ENCODE results near the gene MYLK.

Gene MYLK

DNA sequence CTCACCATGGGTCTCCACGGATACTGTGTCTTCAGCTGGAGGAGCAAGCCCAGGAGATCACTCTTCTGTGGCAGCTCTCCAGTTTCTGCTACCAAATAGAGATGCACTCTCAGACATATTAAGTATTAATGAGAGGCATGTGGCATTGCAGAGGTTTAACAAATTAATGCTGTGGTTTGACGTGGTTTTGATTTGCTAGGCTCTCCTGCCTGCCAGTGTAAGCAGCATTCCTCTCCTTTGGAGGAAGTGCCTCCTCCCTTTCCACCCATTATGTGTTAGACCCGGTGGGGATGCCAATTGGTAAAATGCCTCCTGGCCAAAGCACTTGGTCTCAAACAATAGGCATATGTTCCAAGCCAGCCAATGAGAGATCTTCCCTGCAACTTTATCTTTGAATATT, 124.8 kb downstream of the MYLK start:
- ChIA-PET CTCF (interaction anchor here (1.1 kb wide), 1 partner anchor 35 kb away, joined by 4 read pairs; no protein-coding TSS in a partner anchor), POLR2A (interaction anchor here (1.1 kb wide), 1 partner anchor 10 kb away, joined by 3 read pairs; no protein-coding TSS in a partner anchor)
- TF ChIP-seq CTCF (IDR thresholded peaks at IDR 0.05; ENCODE audit: insufficient read depth, low read length, missing control alignments): no peak
- no peak overlapping the region for H3K4me3 ChIP-seq (ENCODE audit: low read depth, low read length)
- no peak for DNase-seq (ENCODE audit: low read depth, low spot score)

DNA sequence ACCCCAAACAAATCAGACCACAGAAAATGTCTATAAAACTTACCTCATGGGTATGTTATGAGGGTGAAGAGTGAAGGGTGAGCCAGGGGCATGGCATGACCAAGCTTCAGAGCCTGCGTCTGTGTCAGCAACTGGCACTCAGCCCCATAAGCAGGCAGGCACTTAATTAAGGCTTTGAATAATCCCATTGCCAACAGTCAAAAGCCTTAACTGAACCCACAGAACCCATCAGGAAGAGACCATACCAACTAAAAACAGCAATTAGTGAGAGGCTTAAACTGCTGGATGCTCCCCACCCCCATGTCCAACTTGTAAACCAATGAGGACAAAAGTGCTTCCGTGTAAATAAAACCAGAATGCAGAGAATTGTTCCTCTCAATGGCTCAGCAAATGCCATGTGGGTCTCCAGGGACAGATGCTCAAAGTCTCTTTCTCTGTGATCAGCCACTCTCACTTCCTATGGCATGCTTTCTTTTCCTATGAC, 126.0 kb downstream of the MYLK start:
- TF ChIP-seq CTCF (IDR thresholded peaks at IDR 0.05; ENCODE audit: insufficient read depth, low read length, missing control alignments): no peak
- no peak overlapping the region for H3K4me3 ChIP-seq (ENCODE audit: low read depth, low read length)
- POLR2A ChIA-PET: interaction anchor here (0.9 to 1.3 kb wide), 4 partner anchors 9 to 34 kb away, joined by 3 to 5 read pairs (median 3); no protein-coding TSS in a partner anchor
- DNase-seq (ENCODE audit: low read depth, low spot score): no peak
- CTCF ChIA-PET: interaction anchor here (0.8 to 1.2 kb wide), 3 partner anchors 15 to 42 kb away, joined by 3 read pairs; no protein-coding TSS in a partner anchor

DNA sequence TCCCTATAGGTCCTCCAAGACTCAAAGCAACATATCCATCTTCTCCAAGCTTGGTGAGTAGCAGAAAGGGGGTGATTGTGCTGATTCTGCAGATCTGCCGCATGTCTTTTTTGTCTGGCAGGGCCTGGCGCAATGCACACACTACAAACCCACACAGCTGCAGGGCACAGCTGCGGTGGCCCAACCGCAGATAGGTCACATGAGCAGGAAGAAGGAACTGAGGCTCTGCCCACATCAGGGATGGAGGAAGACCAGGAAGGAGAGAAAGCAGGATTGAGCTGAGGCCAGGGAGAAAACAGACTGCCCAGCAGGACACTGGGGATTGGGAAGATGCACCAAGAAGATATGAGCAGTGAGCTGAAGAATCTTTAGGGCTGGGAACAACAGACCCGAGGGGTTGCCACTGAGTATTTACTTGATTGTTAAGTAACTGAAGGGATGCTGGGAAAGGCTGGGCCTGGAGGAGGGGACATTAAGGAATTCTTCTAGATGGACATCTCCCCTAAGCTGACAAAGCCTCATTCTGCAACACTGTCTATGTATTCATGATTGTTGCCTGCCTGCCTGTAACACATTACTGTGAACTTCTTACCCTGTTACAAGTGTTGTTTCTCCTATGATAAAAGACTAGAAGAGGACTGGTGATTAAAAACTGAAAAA, 126.7 kb downstream of the MYLK start:
- ChIA-PET POLR2A (interaction anchor here (0.9 to 1.3 kb wide), 3 partner anchors 8 to 33 kb away, joined by 3 to 5 read pairs (median 3); no protein-coding TSS in a partner anchor), CTCF (interaction anchor here (0.5 to 2.6 kb wide), 6 partner anchors 10 to 105 kb away, joined by 3 to 13 read pairs (median 3); no protein-coding TSS in a partner anchor)
- no peak for DNase-seq (ENCODE audit: low read depth, low spot score)
- H3K4me3 ChIP-seq (ENCODE audit: low read depth, low read length): no peak overlapping the region
- TF ChIP-seq CTCF (IDR thresholded peaks at IDR 0.05; ENCODE audit: insufficient read depth, low read length, missing control alignments): no peak

DNA sequence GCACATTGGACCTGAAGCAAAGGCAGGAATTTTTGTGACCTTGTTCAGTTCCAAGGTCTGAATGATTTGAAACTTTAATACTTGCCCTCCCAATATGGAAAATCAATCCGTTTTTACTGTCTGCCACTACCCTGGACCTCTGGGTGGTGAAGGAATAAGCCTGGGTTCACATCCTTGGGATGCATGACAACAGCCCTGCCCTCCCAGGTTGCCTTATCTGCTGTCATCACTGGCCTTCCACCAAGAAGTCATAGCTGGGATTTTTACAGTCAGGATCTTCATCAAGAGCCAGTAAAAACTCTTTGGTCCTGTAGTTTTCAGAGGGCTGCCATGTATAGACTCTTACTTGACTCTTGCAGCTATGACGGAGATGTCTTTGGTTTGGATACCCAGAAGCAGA, 128.6 kb downstream of the MYLK start:
- TF ChIP-seq CTCF (IDR thresholded peaks at IDR 0.05; ENCODE audit: insufficient read depth, low read length, missing control alignments): no peak
- CTCF ChIA-PET: interaction anchor here (1.1 to 2.6 kb wide), 3 partner anchors 32 to 103 kb away, joined by 3 to 13 read pairs (median 6); no protein-coding TSS in a partner anchor
- no peak overlapping the region for H3K4me3 ChIP-seq (ENCODE audit: low read depth, low read length)
- no peak for DNase-seq (ENCODE audit: low read depth, low spot score)
- POLR2A ChIA-PET: no interaction called here

GRCh38 chr3:123755085-123755484, 129.0 kb downstream of the MYLK start:
- DNase-seq (ENCODE audit: low read depth, low spot score): no peak
- ChIA-PET POLR2A (no interaction called here), CTCF (interaction anchor here (1.5 to 2.6 kb wide), 2 partner anchors 31 to 103 kb away, joined by 6 to 13 read pairs; no protein-coding TSS in a partner anchor)
- no peak overlapping the region for H3K4me3 ChIP-seq (ENCODE audit: low read depth, low read length)
- no peak for TF ChIP-seq CTCF (IDR thresholded peaks at IDR 0.05; ENCODE audit: insufficient read depth, low read length, missing control alignments)

GRCh38 chr3:123753286-123753685, 130.8 kb downstream of the MYLK start:
- H3K4me3 ChIP-seq (ENCODE audit: low read depth, low read length): no peak overlapping the region
- POLR2A ChIA-PET: no interaction called here
- DNase-seq (ENCODE audit: low read depth, low spot score): no peak
- CTCF ChIA-PET: no interaction called here
- no peak for TF ChIP-seq CTCF (IDR thresholded peaks at IDR 0.05; ENCODE audit: insufficient read depth, low read length, missing control alignments)

Data from AG04449 (cell line).